Measurements from ENCODE around the gene PLD6. TPM values are rescaled to one million over a fixed set of nuclear protein-coding genes. Genes with fewer than 3 reads are reported as not detected.
"Not testable (repeated sequence)": the region's sequence is repeated elsewhere in the genome, so short reads cannot be mapped to it uniquely, and the experiment has no call there.

Gene PLD6
- total RNA-seq, 1 donor = 4.3 TPM

DNA sequence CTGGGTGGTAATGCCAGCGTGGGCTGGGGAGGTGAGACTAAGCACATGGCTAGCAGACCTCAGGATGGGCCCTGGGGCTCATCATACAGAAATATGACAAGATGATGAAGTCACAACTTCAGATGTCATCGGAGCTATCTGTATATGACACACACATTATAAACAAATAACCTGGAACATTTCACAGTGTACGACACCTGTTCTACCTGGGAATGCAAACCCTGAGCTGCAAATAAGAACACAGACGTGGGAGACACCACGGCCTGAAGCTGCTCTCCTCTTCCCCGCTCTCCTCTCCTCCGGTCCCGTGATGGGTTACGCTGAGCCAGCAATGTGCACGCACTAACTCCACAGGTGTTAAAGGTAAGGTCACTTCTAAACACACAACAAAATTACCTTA is 4.9 kb downstream of the PLD6 start:
- no peak overlapping the region for H3K4me3 ChIP-seq (ENCODE audit: low read depth, low read length)
- TF ChIP-seq, protein P1, sequence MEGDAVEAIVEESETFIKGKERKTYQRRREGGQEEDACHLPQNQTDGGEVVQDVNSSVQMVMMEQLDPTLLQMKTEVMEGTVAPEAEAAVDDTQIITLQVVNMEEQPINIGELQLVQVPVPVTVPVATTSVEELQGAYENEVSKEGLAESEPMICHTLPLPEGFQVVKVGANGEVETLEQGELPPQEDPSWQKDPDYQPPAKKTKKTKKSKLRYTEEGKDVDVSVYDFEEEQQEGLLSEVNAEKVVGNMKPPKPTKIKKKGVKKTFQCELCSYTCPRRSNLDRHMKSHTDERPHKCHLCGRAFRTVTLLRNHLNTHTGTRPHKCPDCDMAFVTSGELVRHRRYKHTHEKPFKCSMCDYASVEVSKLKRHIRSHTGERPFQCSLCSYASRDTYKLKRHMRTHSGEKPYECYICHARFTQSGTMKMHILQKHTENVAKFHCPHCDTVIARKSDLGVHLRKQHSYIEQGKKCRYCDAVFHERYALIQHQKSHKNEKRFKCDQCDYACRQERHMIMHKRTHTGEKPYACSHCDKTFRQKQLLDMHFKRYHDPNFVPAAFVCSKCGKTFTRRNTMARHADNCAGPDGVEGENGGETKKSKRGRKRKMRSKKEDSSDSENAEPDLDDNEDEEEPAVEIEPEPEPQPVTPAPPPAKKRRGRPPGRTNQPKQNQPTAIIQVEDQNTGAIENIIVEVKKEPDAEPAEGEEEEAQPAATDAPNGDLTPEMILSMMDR (IDR thresholded peaks at IDR 0.05; ENCODE audit: insufficient read depth, low read length) = no peak
- DNase-seq (ENCODE audit: low read depth) = no peak

DNA sequence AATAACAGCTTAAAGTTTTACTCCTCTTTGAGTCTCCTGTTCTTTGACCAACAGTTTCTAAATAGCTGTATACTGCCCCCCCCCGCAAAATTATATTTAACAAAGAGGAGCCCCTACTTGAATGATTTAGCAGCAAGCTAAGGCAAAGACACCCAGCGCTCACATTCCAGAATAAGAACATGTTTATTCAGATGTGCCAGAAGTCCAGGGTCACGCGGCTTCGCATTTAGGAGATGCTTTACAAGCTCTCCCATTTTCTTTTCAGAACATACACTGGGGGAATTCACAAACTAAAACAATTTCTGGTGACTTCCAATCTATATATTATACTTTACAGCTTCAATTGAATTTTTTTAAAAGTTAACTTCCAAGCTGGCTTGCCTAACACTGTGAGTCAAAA is 5.3 kb downstream of the PLD6 start:
- TF ChIP-seq, protein P1 (IDR thresholded peaks at IDR 0.05; ENCODE audit: insufficient read depth, low read length) = no peak
- DNase-seq (ENCODE audit: low read depth) = no peak
- no peak overlapping the region for H3K4me3 ChIP-seq (ENCODE audit: low read depth, low read length)

DNA sequence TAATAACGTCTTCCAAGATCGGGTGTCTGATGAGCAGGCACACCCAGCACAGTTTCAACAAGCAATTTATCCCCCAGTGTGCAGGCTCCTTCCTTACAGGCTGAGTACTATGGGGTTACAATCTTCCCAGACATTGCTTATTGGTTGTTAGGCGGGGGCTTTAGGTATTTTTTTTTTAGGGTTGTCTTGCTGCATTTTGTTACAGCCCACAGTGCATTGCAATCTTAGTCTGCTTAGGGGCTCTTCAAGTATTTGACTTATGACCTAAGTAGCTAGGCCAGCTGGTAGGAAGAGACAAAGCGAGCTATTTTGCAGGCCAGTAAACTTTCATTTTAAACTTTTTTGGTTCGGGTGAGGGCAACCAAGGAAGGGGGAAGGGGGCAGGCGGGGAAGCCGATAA is 5.8 kb downstream of the PLD6 start:
- no peak overlapping the region for H3K4me3 ChIP-seq (ENCODE audit: low read depth, low read length)
- no peak for DNase-seq (ENCODE audit: low read depth)
- TF ChIP-seq, protein P1 (IDR thresholded peaks at IDR 0.05; ENCODE audit: insufficient read depth, low read length) = no peak

DNA sequence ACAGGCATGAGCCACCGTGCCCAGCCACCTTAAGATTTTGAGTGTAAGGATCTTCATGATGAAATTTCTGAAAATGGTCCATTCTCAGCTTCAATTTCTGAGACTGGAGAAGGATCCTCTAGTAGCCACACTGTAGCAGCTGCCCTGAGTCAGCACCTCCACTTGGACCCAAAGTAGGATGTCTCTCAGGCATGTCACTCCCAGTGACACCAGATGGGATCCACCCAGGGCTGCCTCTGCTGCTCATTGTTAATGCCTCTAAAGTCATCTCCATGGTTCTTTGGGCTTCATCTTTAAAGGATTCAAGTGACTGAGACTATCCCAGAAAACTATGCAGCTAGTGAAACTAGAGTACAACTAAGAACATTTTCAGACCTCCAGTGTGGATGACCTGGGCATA is 7.9 kb downstream of the PLD6 start:
- H3K4me3 ChIP-seq (ENCODE audit: low read depth, low read length) = no peak overlapping the region
- DNase-seq (ENCODE audit: low read depth) = no peak
- TF ChIP-seq, protein P1 (IDR thresholded peaks at IDR 0.05; ENCODE audit: insufficient read depth, low read length) = no peak

DNA sequence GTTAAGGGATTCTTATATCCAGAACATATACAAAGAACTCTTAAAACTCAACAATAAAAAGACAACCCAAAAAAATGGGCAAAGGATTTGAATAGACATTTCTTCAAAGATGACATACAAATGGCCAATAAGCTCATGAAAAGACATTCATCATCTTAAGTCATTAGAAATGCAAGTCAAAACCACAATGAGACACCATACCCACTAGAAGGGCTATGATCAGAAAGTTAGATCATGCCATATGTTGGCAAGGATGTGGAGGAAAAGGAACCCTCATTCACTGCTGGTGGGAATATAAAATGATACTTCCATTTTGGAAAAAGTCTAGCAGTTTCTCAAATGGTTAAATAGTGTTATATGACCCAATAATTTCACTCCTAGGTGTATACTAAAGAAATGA is 9.4 kb downstream of the PLD6 start:
- no peak for DNase-seq (ENCODE audit: low read depth)
- TF ChIP-seq, protein P1 (IDR thresholded peaks at IDR 0.05; ENCODE audit: insufficient read depth, low read length) = no peak
- H3K4me3 ChIP-seq (ENCODE audit: low read depth, low read length) = no peak overlapping the region

DNA sequence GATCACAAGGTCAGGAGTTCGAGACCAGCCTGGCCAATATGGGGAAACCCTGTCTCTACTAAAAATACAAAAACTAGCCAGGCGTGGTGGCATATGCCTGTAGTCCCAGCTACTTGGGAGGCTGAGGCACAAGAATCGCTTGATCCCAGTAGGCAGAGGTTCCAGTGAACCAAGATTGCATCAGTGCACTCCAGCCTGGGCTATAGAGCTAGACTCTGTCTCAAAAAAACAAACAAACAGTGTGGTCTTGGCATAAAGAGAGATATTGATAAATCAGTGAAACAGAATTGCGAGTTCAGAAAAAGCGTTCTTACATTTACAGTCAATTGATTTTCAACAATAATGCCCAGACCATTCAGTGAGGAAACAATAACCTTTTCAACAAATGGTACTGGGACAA is 10.7 kb downstream of the PLD6 start:
- DNase-seq (ENCODE audit: low read depth); H3K4me3 ChIP-seq (ENCODE audit: low read depth, low read length): not testable (repeated sequence)

DNA sequence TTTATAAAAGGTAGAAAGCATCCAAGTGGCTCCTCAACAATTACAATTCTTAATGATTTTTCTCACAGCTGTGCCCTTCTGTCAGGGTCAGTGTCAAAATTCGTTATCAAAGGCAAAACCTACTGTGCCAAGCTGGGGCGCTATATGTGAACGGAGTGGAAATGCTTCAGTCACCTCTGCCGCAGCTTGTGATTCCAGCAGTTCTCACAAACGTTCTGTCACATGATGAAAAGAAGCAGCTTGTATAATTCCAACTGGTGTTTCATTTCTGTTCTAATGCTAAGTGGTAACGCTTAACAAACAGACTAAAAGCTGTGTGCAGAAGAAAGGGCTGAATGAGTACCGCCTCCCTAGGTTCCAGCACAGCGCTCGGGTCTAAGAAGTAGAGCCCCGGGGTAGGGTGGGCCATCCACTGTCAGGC is 14.2 kb downstream of the PLD6 start:
- no peak for DNase-seq (ENCODE audit: low read depth)
- no peak overlapping the region for H3K4me3 ChIP-seq (ENCODE audit: low read depth, low read length)

More for the DNA sequence above, 14.2 kb downstream of the PLD6 start:
- TF ChIP-seq, protein P1 (IDR thresholded peaks at IDR 0.05; ENCODE audit: insufficient read depth, low read length) = no peak

Measured in fibroblast of the aortic adventitia (primary cell).